Fibroblast of lung (primary cell): ENCODE measurements around the gene SRR. TPM values are rescaled to one million over a fixed set of nuclear protein-coding genes. Genes with fewer than 3 reads are reported as not detected.

Experiments
- DNase-seq, 2 donors: peaks; one replicate each; pipeline versions ENCODE4 v3.0.0 to v3.0.0-alpha.2; 2010; ENCODE audit warnings: low read depth in 2 of 2
- H2AFZ ChIP-seq: 2 replicates; pipeline ENCODE4 v1.5.1; 2012; ENCODE audit warnings: low read length, control low read depth, inconsistent platforms
- H3K27ac ChIP-seq: 2 replicates; pipeline ENCODE4 v1.5.1; 2011; ENCODE audit warnings: low read length, control low read depth; ENCODE audit not compliant: insufficient read depth
- H3K27me3 ChIP-seq: 2 replicates; pipeline ENCODE4 v1.5.1; 2011; ENCODE audit warnings: mild to moderate bottlenecking, low read length; ENCODE audit not compliant: control insufficient read depth, insufficient read depth
- H3K36me3 ChIP-seq: 2 replicates; pipeline ENCODE4 v1.5.1; 2011; ENCODE audit warnings: low read length; ENCODE audit not compliant: control insufficient read depth, insufficient read depth
- H3K4me1 ChIP-seq: 2 replicates; pipeline ENCODE4 v1.5.1; 2011; ENCODE audit warnings: low read length; ENCODE audit not compliant: control insufficient read depth, insufficient read depth; ENCODE audit errors: extremely low read depth
- H3K4me2 ChIP-seq: 2 replicates; pipeline ENCODE4 v1.5.1; 2011; ENCODE audit warnings: low read length, control low read depth; ENCODE audit not compliant: insufficient read depth; ENCODE audit errors: extremely low read depth
- H3K4me3 ChIP-seq, 4 experiments: fragments of 200-600 bp in 1 of 4; sonication (generic) in 1 of 4; replicated peaks in 1 of 4; 2 replicates each; pipeline ENCODE4 v1.5.1; 2011 to 2016; ENCODE audit warnings: low read length in 4 of 4, low read depth in 3 of 4, mild to moderate bottlenecking in 3 of 4, control low read depth in 2 of 4, inconsistent platforms in 1 of 4, mixed read lengths in 1 of 4; ENCODE audit not compliant: insufficient read depth in 1 of 4; ENCODE audit errors: control extremely low read depth in 1 of 4
- H3K79me2 ChIP-seq: 2 replicates; pipeline ENCODE4 v1.5.1; 2012; ENCODE audit warnings: mild to moderate bottlenecking, low read length, inconsistent platforms; ENCODE audit not compliant: control insufficient read depth, insufficient read depth
- H3K9ac ChIP-seq: 2 replicates; pipeline ENCODE4 v1.5.1; 2011; ENCODE audit warnings: mild to moderate bottlenecking, low read length, control low read depth; ENCODE audit not compliant: insufficient read depth
- H3K9me3 ChIP-seq: 2 replicates; pipeline ENCODE4 v1.5.1; 2012; ENCODE audit warnings: low read depth, low read length; ENCODE audit not compliant: control insufficient read depth, insufficient read depth
- H4K20me1 ChIP-seq: 2 replicates; pipeline ENCODE4 v1.5.1; 2011; ENCODE audit warnings: low read length; ENCODE audit not compliant: control insufficient read depth, insufficient read depth; ENCODE audit errors: extremely low read depth
- CTCF ChIP-seq, 2 donors: IDR thresholded peaks in 1 of 2; conservative IDR thresholded peaks in 1 of 2; 1 replicate in 1 of 2; 2 replicates in 1 of 2; pipeline ENCODE4 v1.5.1; 2011 to 2012; ENCODE audit warnings: low read length in 2 of 2, control low read depth in 1 of 2, inconsistent platforms in 1 of 2, low read depth in 1 of 2, mild to moderate bottlenecking in 1 of 2
- EZH2 ChIP-seq: IDR thresholded peaks from 2 replicates; pipeline ENCODE4 v1.5.1; 2012; ENCODE audit warnings: low read length, control low read depth, mild to moderate bottlenecking; ENCODE audit errors: missing control alignments
- polyA plus RNA-seq, 2 donors: library from polyadenylated mRNA; depleted of rRNA in 1 of 2; stranded (reverse) in 1 of 2; unstranded in 1 of 2; fragments of >200 nt; gene quantifications; 2 replicates each; pipeline ENCODE4 v1.2.1, GENCODE V29; 2011 to 2012; ENCODE audit warnings: missing spikeins in 1 of 2
- total RNA-seq: library from RNA; depleted of rRNA; stranded (reverse); fragments of >200 nt; gene quantifications from 2 replicates; pipeline ENCODE4 v1.2.1, GENCODE V29; 2014

Gene SRR
- total and polyA plus RNA-seq, 2 donors (not counting 1 experiment from before 2014, with no cell fraction given): 15.0 to 22.3 TPM

- Histone ChIP-seq H3K79me2 (peaks cover 33% of the 10 kb centered on the region), H2AFZ (peak overlapping the region; percentile 76), H3K4me2 (peak overlapping the region; percentile 81), H3K27me3 (no peaks in the 10 kb centered on the region), H3K4me3 (peak overlapping the region; percentile 76 to 98 (median 94)), H4K20me1 (no peaks in the 10 kb centered on the region), H3K9me3 (no peaks in the 10 kb centered on the region), H3K9ac (peak overlapping the region; percentile 92), H3K27ac (peak overlapping the region; percentile 83), H3K36me3 (peaks cover 7% of the 10 kb centered on the region), H3K4me1 (no peaks in the 10 kb centered on the region)
- TF ChIP-seq EZH2 (no peak), CTCF (conservative IDR thresholded peaks at IDR 0.05 in 1 of 2, IDR thresholded peaks at IDR 0.05 in 1 of 2; ENCODE audit: low read depth in 1 of 2, low read length in 2 of 2) (no peak)
- DNase-seq: no peak
These were observed 959 bp upstream of the SRR start for GRCh38 chr17:2302778-2303203.

GRCh38 chr17:2304931-2305330 is 1.2 kb downstream of the SRR start:
- Histone ChIP-seq H3K4me3 (no peak overlapping the region), H3K79me2 (peaks cover 29% of the 10 kb centered on the region), H3K36me3 (peaks cover 2% of the 10 kb centered on the region), H3K4me2 (no peak overlapping the region), H3K27me3 (no peaks in the 10 kb centered on the region), H3K4me1 (no peaks in the 10 kb centered on the region), H4K20me1 (no peaks in the 10 kb centered on the region), H2AFZ (no peak overlapping the region), H3K27ac (no peak overlapping the region), H3K9ac (no peak overlapping the region), H3K9me3 (no peaks in the 10 kb centered on the region)
- TF ChIP-seq EZH2: no peak
- TF ChIP-seq CTCF (conservative IDR thresholded peaks at IDR 0.05 in 1 of 2, IDR thresholded peaks at IDR 0.05 in 1 of 2; ENCODE audit: low read depth in 1 of 2, low read length in 2 of 2): no peak
- no peak for DNase-seq

GRCh38 chr17:2309338-2310154 is 5.8 kb downstream of the SRR start:
- Histone ChIP-seq H3K9me3 (no peaks in the 10 kb centered on the region), H2AFZ (no peak overlapping the region), H3K9ac (no peak overlapping the region), H3K79me2 (peaks cover 2% of the 10 kb centered on the region), H3K4me2 (peak overlapping the region; percentile 13), H4K20me1 (no peaks in the 10 kb centered on the region), H3K4me3 (no peak overlapping the region), H3K27ac (peak overlapping the region; percentile 28), H3K36me3 (peaks cover 2% of the 10 kb centered on the region), H3K27me3 (no peaks in the 10 kb centered on the region), H3K4me1 (no peaks in the 10 kb centered on the region)
- TF ChIP-seq EZH2 (no peak), CTCF (conservative IDR thresholded peaks at IDR 0.05 in 1 of 2, IDR thresholded peaks at IDR 0.05 in 1 of 2; ENCODE audit: low read depth in 1 of 2, low read length in 2 of 2) (no peak)
- peak; percentile 20 to 46 for DNase-seq
